GM12873 (cell line): Measurements from ENCODE around the gene RPL27.

Experiments
- TF ChIP-seq, protein P1 (sequence below): IDR thresholded peaks from 2 replicates; pipeline ENCODE4 v1.5.1; 2012; ENCODE audit warnings: low read depth, mild to moderate bottlenecking, moderate library complexity, low read length, control low read depth; ENCODE audit not compliant: insufficient read depth; ENCODE audit errors: missing control alignments

Gene RPL27

DNA sequence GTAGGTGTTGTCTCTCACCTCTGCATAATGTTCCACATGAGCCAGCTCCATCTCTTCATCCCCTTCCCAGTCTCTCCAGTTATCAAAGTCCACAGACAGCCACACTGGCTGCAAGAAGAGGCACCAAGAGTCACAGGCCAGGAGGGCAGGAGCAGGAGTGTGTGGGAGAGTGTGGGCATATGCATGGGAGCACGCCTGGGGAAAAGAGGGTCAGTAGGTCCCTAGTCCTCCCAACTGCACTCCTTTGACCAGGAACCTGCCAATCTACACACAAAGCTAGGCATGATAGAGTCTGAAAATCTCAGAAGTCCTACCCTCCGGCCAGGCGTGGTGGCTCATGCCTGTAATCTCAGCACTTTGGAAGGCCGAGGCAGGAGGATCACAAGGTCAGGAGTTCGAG is 26.6 kb upstream of the RPL27 start:
- TF ChIP-seq, protein P1, sequence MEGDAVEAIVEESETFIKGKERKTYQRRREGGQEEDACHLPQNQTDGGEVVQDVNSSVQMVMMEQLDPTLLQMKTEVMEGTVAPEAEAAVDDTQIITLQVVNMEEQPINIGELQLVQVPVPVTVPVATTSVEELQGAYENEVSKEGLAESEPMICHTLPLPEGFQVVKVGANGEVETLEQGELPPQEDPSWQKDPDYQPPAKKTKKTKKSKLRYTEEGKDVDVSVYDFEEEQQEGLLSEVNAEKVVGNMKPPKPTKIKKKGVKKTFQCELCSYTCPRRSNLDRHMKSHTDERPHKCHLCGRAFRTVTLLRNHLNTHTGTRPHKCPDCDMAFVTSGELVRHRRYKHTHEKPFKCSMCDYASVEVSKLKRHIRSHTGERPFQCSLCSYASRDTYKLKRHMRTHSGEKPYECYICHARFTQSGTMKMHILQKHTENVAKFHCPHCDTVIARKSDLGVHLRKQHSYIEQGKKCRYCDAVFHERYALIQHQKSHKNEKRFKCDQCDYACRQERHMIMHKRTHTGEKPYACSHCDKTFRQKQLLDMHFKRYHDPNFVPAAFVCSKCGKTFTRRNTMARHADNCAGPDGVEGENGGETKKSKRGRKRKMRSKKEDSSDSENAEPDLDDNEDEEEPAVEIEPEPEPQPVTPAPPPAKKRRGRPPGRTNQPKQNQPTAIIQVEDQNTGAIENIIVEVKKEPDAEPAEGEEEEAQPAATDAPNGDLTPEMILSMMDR = no peak

DNA sequence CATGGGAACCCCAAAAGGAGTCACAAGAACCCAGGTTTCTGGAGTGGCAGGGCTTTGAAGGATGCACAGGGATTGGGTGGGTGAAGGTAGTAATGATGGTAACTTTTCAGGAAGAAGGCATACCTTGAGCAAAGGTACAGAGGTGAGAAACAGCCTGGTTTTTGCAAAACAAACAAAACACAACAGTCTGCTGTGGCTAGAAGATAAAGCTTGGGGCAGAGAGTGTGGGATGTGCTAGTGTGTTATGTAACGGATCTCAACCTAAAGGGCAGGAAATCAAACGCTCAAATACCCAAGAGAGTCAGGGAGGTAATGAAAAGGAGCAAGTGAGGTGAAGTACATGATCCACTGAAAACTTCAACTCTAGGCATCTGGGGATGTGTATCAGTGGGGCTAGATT is 23.0 kb upstream of the RPL27 start:
- TF ChIP-seq, protein P1 = no peak

DNA sequence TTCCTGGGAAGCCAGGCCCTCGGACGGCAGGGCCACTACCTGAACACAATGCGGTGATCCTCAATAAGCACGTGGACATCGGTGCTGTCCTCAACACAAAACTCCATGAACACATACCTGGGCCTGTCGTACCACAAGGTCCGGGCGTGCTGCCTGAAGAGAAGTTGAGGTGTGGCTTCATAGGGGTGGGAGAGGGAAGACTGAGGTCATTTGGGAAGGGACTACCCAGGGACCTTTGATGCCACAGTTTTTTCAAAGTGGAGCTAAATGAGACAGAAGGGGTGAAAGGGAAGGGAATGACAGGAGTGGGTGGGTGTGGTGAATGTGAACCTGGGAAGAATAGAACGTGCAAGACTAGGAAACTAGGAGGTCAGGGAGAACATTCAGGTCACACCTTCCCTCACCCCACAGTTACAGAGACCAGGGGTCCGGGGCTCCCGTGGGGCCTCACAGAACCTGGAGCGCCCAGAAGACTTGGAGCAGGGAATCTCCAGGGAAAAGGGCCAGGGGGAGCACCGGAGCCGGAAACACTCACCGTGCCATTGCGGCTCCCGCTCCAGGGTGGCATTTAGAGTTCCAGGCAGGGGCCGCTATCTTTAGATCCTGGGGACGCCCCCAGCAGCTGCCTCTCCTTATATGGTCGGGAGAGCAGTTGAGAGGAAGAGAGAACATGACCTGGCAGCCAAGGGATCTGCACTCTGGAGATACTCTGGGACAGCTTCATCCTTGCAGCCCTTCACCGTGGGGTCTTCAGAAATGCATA is 18.5 kb upstream of the RPL27 start, which contains the start of gene PTGES3L:
TSS of gene PTGES3L (minus strand) at position 570 of the 763 bp plus-strand sequence. CDS start at position 543, 27 bp downstream.
- TF ChIP-seq, protein P1 = no peak

DNA sequence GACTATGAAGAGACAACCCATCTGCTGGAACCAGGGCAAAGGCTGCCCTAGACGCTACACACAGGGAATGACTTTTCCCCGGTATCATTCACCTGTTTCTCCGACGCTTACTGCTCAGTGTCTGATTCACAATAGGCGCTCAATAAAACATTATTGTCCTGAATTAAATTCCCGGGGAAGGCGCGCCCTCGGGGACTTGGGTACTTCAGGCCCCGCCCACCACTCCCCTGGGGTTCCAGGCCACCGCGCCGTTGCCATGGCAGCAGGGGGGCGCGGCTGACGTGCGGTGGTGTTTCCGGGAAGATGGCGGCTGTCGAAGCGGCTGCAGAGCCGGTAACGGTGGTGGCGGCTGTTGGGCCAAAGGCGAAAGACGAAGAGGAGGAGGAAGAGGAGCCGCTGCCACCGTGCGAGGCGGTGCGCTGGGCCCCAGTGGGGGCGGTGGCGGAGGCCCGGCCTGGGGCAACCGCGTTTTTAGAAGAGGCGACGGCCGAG is 17.9 kb upstream of the RPL27 start, which contains the start of gene RUNDC1:
TSS of gene RUNDC1 (plus strand) at position 292 of the 492 bp plus-strand sequence. CDS start at position 304, 12 bp downstream.
- TF ChIP-seq, protein P1 = no peak

DNA sequence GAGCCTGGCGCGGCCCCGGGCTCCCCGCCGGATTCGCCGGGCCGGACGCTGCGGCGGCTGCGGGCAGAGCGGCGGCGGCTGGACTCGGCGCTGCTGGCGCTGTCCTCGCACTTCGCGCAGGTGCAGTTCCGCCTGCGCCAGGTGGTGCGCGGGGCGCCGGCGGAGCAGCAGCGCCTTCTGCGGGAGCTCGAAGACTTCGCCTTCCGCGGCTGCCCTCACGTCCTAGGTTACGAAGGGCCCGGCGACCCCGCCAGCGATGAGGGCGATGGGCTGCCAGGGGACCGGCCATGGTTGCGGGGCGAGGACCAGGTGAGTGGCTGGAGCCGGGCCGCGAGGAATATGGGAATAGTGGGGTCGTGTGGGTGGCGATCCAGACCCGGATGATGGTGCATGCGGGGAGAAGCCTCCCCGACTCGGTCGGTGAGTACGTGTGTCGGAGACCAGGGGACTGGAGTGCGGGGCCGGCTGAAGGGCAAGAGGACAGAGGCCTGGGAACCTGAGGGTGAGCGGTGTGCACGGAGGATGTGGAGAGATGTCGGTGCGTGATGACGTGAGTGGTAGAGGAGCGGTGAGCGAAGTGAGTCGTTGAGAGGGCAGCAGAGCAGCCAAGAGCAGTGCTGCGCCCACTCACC is 17.3 kb upstream of the RPL27 start:
- TF ChIP-seq, protein P1 = peak; percentile 29

DNA sequence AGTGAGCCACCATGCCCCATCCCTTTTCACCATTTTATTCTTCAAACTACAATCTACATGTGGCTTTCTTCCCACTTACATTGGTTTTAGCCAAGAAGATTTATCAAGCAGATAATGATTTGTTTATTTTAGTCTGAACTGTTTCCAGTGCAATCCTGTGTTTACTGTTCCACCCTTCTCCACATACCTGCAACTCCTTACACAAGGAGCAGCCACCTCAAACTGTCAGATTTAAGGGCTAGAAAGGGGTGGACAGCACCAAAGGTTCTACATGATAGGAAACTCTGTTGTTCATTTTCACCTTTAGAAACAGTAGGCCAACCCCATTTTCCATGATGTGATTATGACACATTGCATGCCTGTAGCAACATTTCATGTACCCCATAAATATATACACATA is 16.0 kb upstream of the RPL27 start:
- TF ChIP-seq, protein P1 = no peak

DNA sequence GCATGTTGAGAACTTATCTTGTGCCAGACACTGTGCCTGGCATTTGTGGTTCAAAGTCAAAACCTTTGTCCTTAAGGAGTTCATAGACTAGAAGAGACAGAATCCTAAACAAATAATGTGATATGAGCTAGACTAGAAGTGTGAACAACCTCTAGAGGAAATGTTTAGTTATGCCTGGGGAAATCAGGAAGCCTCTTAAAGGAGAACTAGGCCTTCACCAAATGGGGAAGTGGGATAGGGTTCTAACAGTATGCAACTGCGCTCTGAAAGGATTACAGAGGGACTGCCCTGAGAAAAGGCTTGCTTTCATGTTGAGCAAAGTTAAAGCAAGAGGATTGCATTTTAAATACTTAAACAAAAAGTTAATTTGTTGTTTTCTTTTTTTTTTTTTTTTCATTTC is 13.0 kb upstream of the RPL27 start:
- TF ChIP-seq, protein P1 = no peak
